NB4 (cell line): ENCODE measurements around the gene UBA1.

Experiments
- CTCF ChIP-seq: IDR thresholded peaks from one replicate; pipeline ENCODE4 v1.5.1; 2012; ENCODE audit warnings: low read depth, low read length
- MAX ChIP-seq: IDR thresholded peaks from 2 replicates; pipeline ENCODE4 v1.6.1; 2011; ENCODE audit warnings: low read depth, low read length

- TF ChIP-seq CTCF (no peak), MAX (no peak)
These were observed 42.2 kb upstream of the UBA1 start for GRCh38 chrX:47151435-47151834.
